Muscle of arm (tissue), 12 donors: ENCODE measurements around the gene RLIM. TPM values are rescaled to one million over a fixed set of nuclear protein-coding genes. Genes with fewer than 3 reads are reported as not detected.
A peak's percentile ranks its signal among the peaks of the same experiment; 100 is the strongest.

Experiments
- DNase-seq: peaks from one replicate; pipeline ENCODE4 v3.0.0-alpha.2; 2013
- polyA plus RNA-seq, 12 donors: library from polyadenylated mRNA; unstranded; fragments of 120-200 nt; gene quantifications; one replicate each; pipeline ENCODE4 v1.2.1, GENCODE V29; 2013; ENCODE audit not compliant: insufficient read length in 12 of 12

RLIM gene
- polyA plus RNA-seq, 12 donors = 17.0 to 25.0 (median 21.6) TPM; not detected in 1

- no peak for DNase-seq
Measured at GRCh38 chrX:74545880-74546523, 68.4 kb downstream of the RLIM start.

GRCh38 chrX:74540635-74541249 is 73.7 kb downstream of the RLIM start:
- DNase-seq = no peak

DNA sequence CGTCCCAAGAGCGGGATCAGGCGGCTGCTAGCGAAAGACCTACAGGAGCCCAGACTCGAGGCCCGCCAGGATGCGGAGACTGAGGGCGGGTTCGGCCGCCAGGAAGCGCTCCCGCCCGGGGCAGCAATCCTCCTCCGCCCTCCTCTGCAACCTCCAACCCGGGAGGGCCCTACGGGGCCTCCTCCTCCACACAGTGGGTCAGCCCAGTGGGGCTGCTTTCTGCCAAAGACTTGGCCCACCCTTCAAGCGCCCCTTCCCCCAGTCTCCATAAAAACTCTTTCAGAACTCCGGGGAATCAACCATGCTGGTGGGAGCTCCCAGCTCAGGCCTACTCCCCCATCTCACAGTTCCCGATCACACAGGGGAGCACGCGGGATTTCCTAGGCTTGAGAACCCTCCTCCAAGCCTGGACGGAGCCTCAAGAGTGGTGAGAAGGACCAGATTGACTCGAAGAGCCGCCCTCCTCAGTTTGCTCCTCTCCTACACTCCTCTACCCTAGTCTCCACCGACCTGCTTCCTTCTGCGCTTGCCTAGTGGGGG is 77.5 kb downstream of the RLIM start:
- DNase-seq = peak; percentile 51

GRCh38 chrX:74536152-74536831 is 78.1 kb downstream of the RLIM start:
- DNase-seq = peak; percentile 89

GRCh38 chrX:74535408-74536151 is 78.8 kb downstream of the RLIM start:
- DNase-seq = peak; percentile 70

Other genes with a start within 250 kb of the RLIM start
- gene SLC16A2, start 193.1 kb downstream of the RLIM start, polyA plus RNA-seq = 10 to 100 TPM in 11 of 12 donors, not detected in 1; 36.7 to 62.9 (median 49.9) TPM